ENCODE data around the gene ASCC1. TPM values are rescaled to one million over a fixed set of nuclear protein-coding genes. Genes with fewer than 3 reads are reported as not detected.
A peak's percentile ranks its signal among the peaks of the same experiment; 100 is the strongest.

The ASCC1 gene
- total and polyA plus RNA-seq, 2 of the 13 experiments (the other 11 are each of a cell fraction or from before 2014, with no cell fraction given): 21.6 to 30.1 TPM

DNA sequence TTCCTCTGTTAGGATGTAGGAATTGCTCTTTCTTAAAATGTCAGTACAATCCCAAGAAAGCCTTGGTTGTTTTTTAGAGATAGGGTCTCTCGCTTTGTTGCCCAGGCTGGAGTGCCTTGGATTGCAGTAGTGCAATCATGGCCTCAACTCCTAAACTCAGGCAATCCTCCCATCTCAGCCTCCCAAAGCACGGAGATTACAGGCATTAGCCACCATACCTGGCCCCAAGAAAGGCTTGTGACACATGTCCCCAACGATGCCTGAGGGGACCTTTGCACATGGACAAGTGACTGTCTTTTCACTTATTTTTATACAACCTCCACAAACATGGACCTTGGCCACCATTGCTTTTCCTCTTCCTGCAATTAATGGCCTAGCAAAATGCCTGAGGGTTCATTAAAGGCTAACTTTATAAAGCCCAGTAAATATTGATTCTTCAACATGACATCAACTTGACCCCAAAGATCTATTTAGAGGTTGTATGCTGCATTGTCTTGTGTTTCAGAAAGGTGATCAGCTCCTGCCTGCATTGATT lies 117.7 kb downstream of the ASCC1 start (continued):
- TF ChIP-seq CSRNP2 (CRISPR knock-in tag; conservative IDR thresholded peaks at IDR 0.05; ENCODE audit: low read depth): no peak
- no peak for TF ChIP-seq ZSCAN21 (CRISPR knock-in tag; IDR thresholded peaks at IDR 0.05; ENCODE audit: borderline replicate concordance)
- TF ChIP-seq RXRB (CRISPR knock-in tag; IDR thresholded peaks at IDR 0.05; ENCODE audit: borderline replicate concordance): peak; percentile 99
- peak; percentile 96 for TF ChIP-seq ARID5B (CRISPR knock-in tag; IDR thresholded peaks at IDR 0.05)
- no peak for TF ChIP-seq ARHGAP35 (CRISPR knock-in tag; IDR thresholded peaks at IDR 0.05; ENCODE audit: borderline replicate concordance)
- peak; percentile 53; the same call in 1 of the 2 replicates for TF ChIP-seq AKAP8 (CRISPR knock-in tag; IDR thresholded peaks at IDR 0.05)
- no peak for TF ChIP-seq BRD4 (CRISPR knock-in tag; IDR thresholded peaks at IDR 0.05)
- no peak for TF ChIP-seq ZNF180 (CRISPR knock-in tag; IDR thresholded peaks at IDR 0.05; ENCODE audit: borderline replicate concordance, low read depth)
- TF ChIP-seq ZNF629 (CRISPR knock-in tag; conservative IDR thresholded peaks at IDR 0.05): peak; percentile 14; the same call in 1 of the 2 replicates
- TF ChIP-seq SRSF1 (optimal IDR thresholded peaks at IDR 0.05; ENCODE audit: low read depth, low read length): no peak
- TF ChIP-seq TARDBP (CRISPR knock-in tag; IDR thresholded peaks at IDR 0.05): peak; percentile 24; the same call in 1 of the 2 replicates
- TF ChIP-seq ZNF790 (CRISPR knock-in tag; IDR thresholded peaks at IDR 0.05; ENCODE audit: borderline replicate concordance): no peak
- peak; percentile 64; the same call in 1 of the 2 replicates for TF ChIP-seq HOMEZ (CRISPR knock-in tag; IDR thresholded peaks at IDR 0.05; ENCODE audit: low read depth)
- TF ChIP-seq, protein P1, sequence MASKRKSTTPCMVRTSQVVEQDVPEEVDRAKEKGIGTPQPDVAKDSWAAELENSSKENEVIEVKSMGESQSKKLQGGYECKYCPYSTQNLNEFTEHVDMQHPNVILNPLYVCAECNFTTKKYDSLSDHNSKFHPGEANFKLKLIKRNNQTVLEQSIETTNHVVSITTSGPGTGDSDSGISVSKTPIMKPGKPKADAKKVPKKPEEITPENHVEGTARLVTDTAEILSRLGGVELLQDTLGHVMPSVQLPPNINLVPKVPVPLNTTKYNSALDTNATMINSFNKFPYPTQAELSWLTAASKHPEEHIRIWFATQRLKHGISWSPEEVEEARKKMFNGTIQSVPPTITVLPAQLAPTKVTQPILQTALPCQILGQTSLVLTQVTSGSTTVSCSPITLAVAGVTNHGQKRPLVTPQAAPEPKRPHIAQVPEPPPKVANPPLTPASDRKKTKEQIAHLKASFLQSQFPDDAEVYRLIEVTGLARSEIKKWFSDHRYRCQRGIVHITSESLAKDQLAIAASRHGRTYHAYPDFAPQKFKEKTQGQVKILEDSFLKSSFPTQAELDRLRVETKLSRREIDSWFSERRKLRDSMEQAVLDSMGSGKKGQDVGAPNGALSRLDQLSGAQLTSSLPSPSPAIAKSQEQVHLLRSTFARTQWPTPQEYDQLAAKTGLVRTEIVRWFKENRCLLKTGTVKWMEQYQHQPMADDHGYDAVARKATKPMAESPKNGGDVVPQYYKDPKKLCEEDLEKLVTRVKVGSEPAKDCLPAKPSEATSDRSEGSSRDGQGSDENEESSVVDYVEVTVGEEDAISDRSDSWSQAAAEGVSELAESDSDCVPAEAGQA (IDR thresholded peaks at IDR 0.05; ENCODE audit: low read depth): no peak; the same call in 1 of the 2 replicates
- TF ChIP-seq, protein P1 (CRISPR knock-in tag; IDR thresholded peaks at IDR 0.05; ENCODE audit: borderline replicate concordance): no peak

All from HepG2 (cell line).